A673 (cell line): ENCODE data around the gene FMN2. TPM values are rescaled to one million over a fixed set of nuclear protein-coding genes. Genes with fewer than 3 reads are reported as not detected.
"Not testable (repeated sequence)": the region's sequence is repeated elsewhere in the genome, so short reads cannot be mapped to it uniquely, and the experiment has no call there.

ENCODE experiments used
- BruUV-seq: library from RNA; stranded (reverse); fragments of 400-500 nt; replicated peaks from 2 replicates; lab custom pipeline; 2021; lab: Mats Ljungman, UMichigan
- CTCF ChIA-PET: fragments of 300-600 bp; sonication (Branson Sonifier 250); formaldehyde crosslinking; loops from one replicate; lab custom pipeline; 2022; ENCODE audit warnings: antibody characterized with exemption; lab: Charles Lee
- POLR2A ChIA-PET: fragments of 300-600 bp; sonication (Branson Sonifier 250); formaldehyde crosslinking; loops from one replicate; lab custom pipeline; 2022; ENCODE audit warnings: antibody characterized with exemption; ENCODE audit not compliant: low non-redundant PET; lab: Charles Lee
- DNase-seq: peaks from one replicate; pipeline ENCODE4 v3.0.0-alpha.2; 2015; ENCODE audit warnings: low spot score
- H3K27ac ChIP-seq: fragments of 200-600 bp; sonication (generic); 2 replicates; pipeline ENCODE4 v1.5.1; 2016; ENCODE audit warnings: mixed run types, low read depth, mild to moderate bottlenecking, mixed read lengths, antibody characterized with exemption, low read length; ENCODE audit not compliant: poor library complexity, severe bottlenecking
- H3K27me3 ChIP-seq: fragments of 200-600 bp; sonication (generic); replicated peaks from 2 replicates; pipeline ENCODE4 v1.6.1; 2017; ENCODE audit warnings: mixed run types, low read depth, mild to moderate bottlenecking, mixed read lengths, antibody characterized with exemption, low read length; ENCODE audit not compliant: insufficient read depth, poor library complexity
- H3K36me3 ChIP-seq: fragments of 200-600 bp; sonication (generic); 2 replicates; pipeline ENCODE4 v1.6.1; 2016; ENCODE audit warnings: mixed run types, mild to moderate bottlenecking, mixed read lengths, antibody characterized with exemption, low read length; ENCODE audit not compliant: insufficient read depth, poor library complexity, severe bottlenecking
- H3K4me1 ChIP-seq: fragments of 200-600 bp; sonication (generic); 2 replicates; pipeline ENCODE4 v1.6.1; 2017; ENCODE audit warnings: mixed run types, mild to moderate bottlenecking, mixed read lengths, antibody characterized with exemption, low read length; ENCODE audit not compliant: insufficient read depth, poor library complexity, severe bottlenecking
- H3K4me3 ChIP-seq: fragments of 200-600 bp; sonication (generic); 2 replicates; pipeline ENCODE4 v1.5.1; 2016; ENCODE audit warnings: low read depth, mixed run types, mild to moderate bottlenecking, mixed read lengths, low read length; ENCODE audit not compliant: poor library complexity, severe bottlenecking
- H3K9me3 ChIP-seq: fragments of 200-600 bp; sonication (generic); 2 replicates; pipeline ENCODE4 v1.6.1; 2016; ENCODE audit warnings: mixed run types, low read depth, mild to moderate bottlenecking, mixed read lengths, antibody characterized with exemption, low read length; ENCODE audit not compliant: poor library complexity, severe bottlenecking
- CTCF ChIP-seq: fragments of 300-800, 200-600 bp; sonication (generic); conservative IDR thresholded peaks from 2 replicates; pipeline ENCODE4 v1.5.1; 2017; ENCODE audit warnings: low read depth, mild to moderate bottlenecking, antibody characterized with exemption, low read length, moderate library complexity, mixed read lengths
- EZH2 ChIP-seq: fragments of 200-600 bp; sonication (generic); IDR thresholded peaks from 2 replicates; pipeline ENCODE4 v1.6.1; 2017; ENCODE audit warnings: borderline replicate concordance, low read depth, mild to moderate bottlenecking, mixed read lengths, antibody characterized with exemption, low read length; ENCODE audit not compliant: poor library complexity, severe bottlenecking
- intact Hi-C: fragments of 100-400 bp; cut with micrococcal nuclease; formaldehyde crosslinking; loops from one replicate; pipeline ENCODE4 v1.10.0; 2022; ENCODE audit not compliant: unreplicated experiment
- total RNA-seq: library from RNA; stranded (reverse); gene quantifications from 2 replicates; pipeline ENCODE4 v1.2.3, GENCODE V29; 2021

FMN2 gene
- total RNA-seq, 1 experiment from 2014 or later = not detected

- H3K27ac ChIP-seq = no peak overlapping the region
- POLR2A ChIA-PET = no interaction called here
- BruUV-seq = no TSS peak
- CTCF ChIA-PET = no interaction called here
- H3K4me1 ChIP-seq = no peaks in the 10 kb centered on the region
- TF ChIP-seq EZH2 = no peak
- TF ChIP-seq CTCF = no peak
- no peak overlapping the region for H3K4me3 ChIP-seq
- no peaks in the 10 kb centered on the region for H3K36me3 ChIP-seq
- DNase-seq = no peak
- H3K27me3 ChIP-seq = no peaks in the 10 kb centered on the region
- intact Hi-C loops = no loop called here
- H3K9me3 ChIP-seq = no peaks in the 10 kb centered on the region
Measured at GRCh38 chr1:240256836-240257503, 165.3 kb downstream of the FMN2 start.

DNA sequence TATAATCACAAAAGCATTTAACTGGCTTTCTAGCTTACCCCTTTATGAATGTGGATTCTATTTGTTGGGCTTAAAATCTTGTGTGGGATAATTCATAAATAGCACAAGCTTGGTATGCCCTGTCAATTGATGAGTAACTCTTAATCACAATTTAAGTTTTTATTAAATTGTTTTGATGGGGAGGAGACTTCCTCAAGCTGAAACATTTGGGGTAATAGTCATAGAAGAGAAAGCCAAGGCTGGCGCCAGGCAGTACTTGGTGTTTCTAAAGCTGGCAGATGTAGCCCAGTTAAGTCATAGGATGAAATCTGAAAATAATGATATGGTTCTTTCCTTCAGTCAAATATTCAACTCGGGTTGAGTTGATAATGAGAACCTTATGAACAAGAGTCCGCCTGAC, 167.2 kb downstream of the FMN2 start:
- Histone ChIP-seq H3K9me3 (no peaks in the 10 kb centered on the region), H3K36me3 (no peaks in the 10 kb centered on the region), H3K27me3 (no peaks in the 10 kb centered on the region), H3K4me1 (no peaks in the 10 kb centered on the region), H3K27ac (no peak overlapping the region), H3K4me3 (no peak overlapping the region)
- ChIA-PET CTCF (no interaction called here), POLR2A (no interaction called here)
- intact Hi-C loops = no loop called here
- TF ChIP-seq CTCF (no peak), EZH2 (no peak)
- BruUV-seq = no TSS peak
- DNase-seq = no peak

DNA sequence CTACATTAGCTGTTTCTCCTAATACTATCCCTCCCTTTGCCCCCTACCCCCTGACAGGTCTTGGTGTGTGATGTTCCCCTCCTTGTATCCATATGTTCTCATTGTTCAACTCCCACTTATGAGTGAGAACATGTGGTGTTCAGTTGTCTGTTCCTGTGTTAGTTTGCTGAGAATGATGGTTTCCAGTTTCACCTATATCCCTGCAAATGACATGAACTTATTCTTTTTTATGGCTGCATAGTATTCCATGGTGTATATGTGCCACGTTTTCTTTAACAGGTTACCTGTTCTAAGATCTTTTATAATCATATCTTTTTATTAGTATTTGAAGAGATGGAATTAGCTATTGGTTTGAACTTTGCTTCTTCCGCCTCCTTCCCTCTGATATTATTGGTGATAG, 172.8 kb downstream of the FMN2 start:
- POLR2A ChIA-PET, H3K9me3 ChIP-seq, CTCF ChIA-PET, H3K36me3 ChIP-seq, BruUV-seq, H3K27ac ChIP-seq, H3K4me3 ChIP-seq, intact Hi-C loops, DNase-seq, H3K27me3 ChIP-seq, H3K4me1 ChIP-seq: not testable (repeated sequence)

DNA sequence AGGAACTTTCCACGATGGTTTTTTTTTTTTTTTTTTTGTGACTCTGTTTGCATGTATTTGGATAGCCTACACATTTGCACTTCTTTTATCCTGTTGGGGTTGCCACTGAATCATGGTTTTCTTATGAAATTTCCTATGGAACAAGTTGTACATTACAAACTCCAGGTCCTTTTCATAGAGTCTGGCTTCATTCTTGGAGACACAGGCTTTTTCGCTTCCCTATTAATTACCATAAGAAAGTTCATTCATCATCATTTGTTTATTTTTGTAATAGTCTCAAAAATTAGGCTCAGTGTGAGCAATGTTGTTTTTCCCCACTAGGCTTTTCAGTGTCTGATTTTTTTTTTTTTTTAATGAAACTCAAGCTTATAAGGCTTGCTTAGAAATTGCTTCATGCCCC, 179.4 kb downstream of the FMN2 start:
- TF ChIP-seq EZH2 (no peak), CTCF (no peak)

More for the DNA sequence above, 179.4 kb downstream of the FMN2 start:
- no peaks in the 10 kb centered on the region for H3K4me1 ChIP-seq
- H3K9me3 ChIP-seq = peaks cover 4% of the 10 kb centered on the region
- ChIA-PET POLR2A (no interaction called here), CTCF (no interaction called here)
- H3K27ac ChIP-seq = no peak overlapping the region
- H3K4me3 ChIP-seq = no peak overlapping the region
- BruUV-seq = no TSS peak
- no peaks in the 10 kb centered on the region for H3K27me3 ChIP-seq
- no peaks in the 10 kb centered on the region for H3K36me3 ChIP-seq
- intact Hi-C loops = no loop called here
- DNase-seq = no peak
